HG03045 (cell line): Measurements from ENCODE around the gene HOXD9.

Source experiments
- ATAC-seq: cut with Tn5 transposase; IDR thresholded peaks from one replicate; pipeline ENCODE4 v1.9.1; 2021; ENCODE audit warnings: mild to moderate bottlenecking, moderate library complexity; ENCODE audit not compliant: unreplicated experiment

Gene HOXD9

GRCh38 chr2:176137252-176137580 is 14.7 kb downstream of the HOXD9 start:
- no peak for ATAC-seq

- ATAC-seq: no peak
Measured at GRCh38 chr2:176137906-176138305, 15.4 kb downstream of the HOXD9 start.

GRCh38 chr2:176138526-176138922 is 16.0 kb downstream of the HOXD9 start:
- no peak for ATAC-seq

- no peak for ATAC-seq
Measured at GRCh38 chr2:176138923-176139660, 16.6 kb downstream of the HOXD9 start.

- ATAC-seq: no peak
Measured at GRCh38 chr2:176139661-176140512, 17.4 kb downstream of the HOXD9 start.

- peak; percentile 86 for ATAC-seq
Measured at GRCh38 chr2:176140513-176141317, 18.2 kb downstream of the HOXD9 start.

GRCh38 chr2:176142281-176142680 is 19.8 kb downstream of the HOXD9 start:
- ATAC-seq: no peak

GRCh38 chr2:176145085-176145969 is 22.8 kb downstream of the HOXD9 start:
- no peak for ATAC-seq

- no peak for ATAC-seq
Measured at GRCh38 chr2:176146101-176146500, 23.6 kb downstream of the HOXD9 start.

- no peak for ATAC-seq
Measured at GRCh38 chr2:176146645-176147044, 24.1 kb downstream of the HOXD9 start.

GRCh38 chr2:176147210-176147799 is 24.8 kb downstream of the HOXD9 start:
- no peak for ATAC-seq

- no peak for ATAC-seq
Measured at GRCh38 chr2:176147800-176148496, 25.4 kb downstream of the HOXD9 start.

GRCh38 chr2:176148751-176149421 is 26.4 kb downstream of the HOXD9 start:
- ATAC-seq: no peak

GRCh38 chr2:176149481-176149938 is 27.0 kb downstream of the HOXD9 start:
- no peak for ATAC-seq

- ATAC-seq: no peak
Measured at GRCh38 chr2:176149939-176150583, 27.5 kb downstream of the HOXD9 start.

- no peak for ATAC-seq
Measured at GRCh38 chr2:176150584-176151441, 28.3 kb downstream of the HOXD9 start.
